ENCODE data around the gene ELK1.
"Not testable (repeated sequence)": the region's sequence is repeated elsewhere in the genome, so short reads cannot be mapped to it uniquely, and the experiment has no call there.

Gene ELK1

GRCh38 chrX:47650164-47651042 lies at the start of gene ELK1:
Gene ELK1 (minus strand): TSS chrX:47650563. CDS start chrX:47641441, 9,122 bp downstream.
- DNase-seq (ENCODE audit: insufficient read length, low spot score), result peak; percentile 50
- TF ChIP-seq POLR2A (IDR thresholded peaks at IDR 0.05; ENCODE audit: low read depth, low read length), result peak; percentile 32; the same call in 1 of the 2 replicates
- peak; percentile 48 for FAIRE-seq

DNA sequence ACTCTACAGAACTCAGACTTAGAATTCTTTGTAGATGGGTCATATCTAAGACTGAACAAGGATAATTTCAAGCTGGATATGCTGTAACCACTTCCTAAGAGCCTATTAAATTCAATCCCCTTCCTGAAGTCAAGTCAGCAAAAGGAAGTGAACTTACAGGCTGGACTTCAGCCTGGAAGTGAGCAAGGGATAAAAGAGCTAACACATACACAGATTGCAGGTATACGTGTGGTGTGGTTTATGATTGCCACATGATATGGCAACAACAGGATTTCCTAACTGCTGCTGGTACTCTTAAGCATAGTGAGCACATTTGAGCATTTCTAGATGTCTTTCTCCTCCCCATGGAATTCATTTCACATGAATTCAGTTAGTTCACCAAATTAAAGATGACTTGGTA lies 46.8 kb upstream of the ELK1 start:
- no peak for TF ChIP-seq POLR2A (IDR thresholded peaks at IDR 0.05; ENCODE audit: low read depth, low read length)
- no peak for DNase-seq (ENCODE audit: insufficient read length, low spot score)
- no peak for FAIRE-seq

DNA sequence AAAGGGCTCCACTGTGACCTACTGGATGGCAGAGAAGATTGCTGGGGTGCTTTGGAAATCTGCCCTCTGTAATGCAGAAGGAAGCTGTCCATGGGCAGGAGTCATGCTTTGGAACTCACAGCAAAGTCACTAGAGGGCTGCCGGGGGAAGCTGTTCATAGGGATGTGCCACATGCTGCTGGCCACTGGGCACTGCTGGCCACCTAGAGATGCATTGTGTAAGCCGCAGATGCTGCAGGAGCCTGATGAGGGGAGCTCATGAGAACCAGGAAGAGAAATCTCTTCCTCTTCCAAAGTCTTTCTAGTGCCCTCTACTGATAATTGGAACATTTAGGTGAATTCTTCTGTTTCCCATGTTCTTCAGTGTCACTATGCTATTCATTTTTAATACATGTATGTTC lies 39.8 kb upstream of the ELK1 start:
- TF ChIP-seq POLR2A (IDR thresholded peaks at IDR 0.05; ENCODE audit: low read depth, low read length), result no peak
- DNase-seq (ENCODE audit: insufficient read length, low spot score) (no peak), FAIRE-seq (no peak)

DNA sequence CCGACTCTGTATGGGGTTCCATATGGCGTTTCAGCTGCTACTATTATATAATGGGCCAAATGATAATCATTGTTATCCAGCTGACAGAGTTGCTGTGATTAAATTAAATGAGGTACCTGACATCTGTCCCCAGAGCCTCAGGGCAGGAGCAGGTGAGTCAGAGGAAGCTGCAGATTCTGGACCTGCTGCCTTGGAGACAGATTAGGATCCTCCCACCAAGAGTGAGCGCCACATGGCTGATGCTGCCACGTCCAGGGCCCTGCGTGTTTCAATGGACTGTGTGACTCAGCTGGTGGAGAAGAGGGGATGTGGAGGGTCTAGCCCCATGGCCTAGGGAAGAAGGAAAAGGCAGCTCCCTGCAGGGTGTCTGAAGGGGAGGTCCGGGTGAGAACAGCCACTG lies 36.9 kb upstream of the ELK1 start:
- no peak for TF ChIP-seq POLR2A (IDR thresholded peaks at IDR 0.05; ENCODE audit: low read depth, low read length)
- no peak for DNase-seq (ENCODE audit: insufficient read length, low spot score)

DNA sequence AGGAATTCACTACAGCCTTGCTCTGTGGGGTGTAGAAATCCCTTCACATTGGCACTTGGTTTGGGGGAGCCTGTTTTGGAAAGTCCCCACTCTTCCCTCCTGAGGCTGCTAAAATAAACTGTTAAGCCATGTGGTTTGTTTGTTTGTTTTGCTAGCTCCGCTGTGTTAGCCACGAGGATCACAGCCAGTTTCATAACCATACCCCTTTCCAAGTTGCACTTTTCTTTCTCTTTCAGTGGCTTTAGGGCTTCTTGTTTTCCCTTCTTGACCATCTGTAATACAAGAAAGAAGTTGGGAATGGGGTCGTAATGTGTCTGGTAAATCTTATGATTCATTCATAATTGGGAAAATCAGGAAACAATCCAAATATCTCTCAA lies 33.5 kb upstream of the ELK1 start:
- TF ChIP-seq POLR2A (IDR thresholded peaks at IDR 0.05; ENCODE audit: low read depth, low read length), result no peak
- no peak for DNase-seq (ENCODE audit: insufficient read length, low spot score)
- FAIRE-seq, result no peak

More for the DNA sequence above, 36.9 kb upstream of the ELK1 start:
- no peak for FAIRE-seq

DNA sequence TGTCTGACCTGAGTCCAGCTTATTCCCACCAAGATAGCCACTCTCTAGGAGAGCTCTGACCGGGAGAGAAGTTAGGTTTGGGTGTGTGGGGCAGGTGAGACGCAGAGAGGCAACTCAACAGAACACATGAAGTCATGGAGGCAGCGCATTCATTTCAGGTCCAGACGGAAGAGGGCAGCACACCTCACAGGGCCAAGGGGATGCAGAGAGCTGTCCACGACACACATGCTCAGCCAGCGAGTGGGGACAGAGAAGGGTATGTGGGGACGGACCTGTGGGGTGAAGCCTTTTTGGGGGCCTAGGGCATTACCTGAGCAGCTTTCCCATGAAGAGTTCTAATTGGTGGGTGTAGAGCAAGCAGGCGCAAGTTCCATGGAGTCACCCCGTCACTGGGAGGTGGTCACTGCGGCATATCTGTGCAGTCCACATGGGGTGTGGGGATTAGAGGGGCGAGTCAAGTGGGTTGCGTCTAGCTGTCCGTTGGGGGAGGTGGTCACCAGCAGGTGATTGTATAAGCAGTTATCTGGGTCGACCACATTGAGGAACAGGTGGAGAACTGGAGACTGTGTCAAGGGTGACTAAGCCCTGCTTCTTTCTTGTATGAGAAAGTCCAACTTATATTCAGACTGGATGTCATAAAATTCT lies 32.9 kb upstream of the ELK1 start:
- no peak for TF ChIP-seq POLR2A (IDR thresholded peaks at IDR 0.05; ENCODE audit: low read depth, low read length)
- FAIRE-seq, result no peak
- no peak for DNase-seq (ENCODE audit: insufficient read length, low spot score)

DNA sequence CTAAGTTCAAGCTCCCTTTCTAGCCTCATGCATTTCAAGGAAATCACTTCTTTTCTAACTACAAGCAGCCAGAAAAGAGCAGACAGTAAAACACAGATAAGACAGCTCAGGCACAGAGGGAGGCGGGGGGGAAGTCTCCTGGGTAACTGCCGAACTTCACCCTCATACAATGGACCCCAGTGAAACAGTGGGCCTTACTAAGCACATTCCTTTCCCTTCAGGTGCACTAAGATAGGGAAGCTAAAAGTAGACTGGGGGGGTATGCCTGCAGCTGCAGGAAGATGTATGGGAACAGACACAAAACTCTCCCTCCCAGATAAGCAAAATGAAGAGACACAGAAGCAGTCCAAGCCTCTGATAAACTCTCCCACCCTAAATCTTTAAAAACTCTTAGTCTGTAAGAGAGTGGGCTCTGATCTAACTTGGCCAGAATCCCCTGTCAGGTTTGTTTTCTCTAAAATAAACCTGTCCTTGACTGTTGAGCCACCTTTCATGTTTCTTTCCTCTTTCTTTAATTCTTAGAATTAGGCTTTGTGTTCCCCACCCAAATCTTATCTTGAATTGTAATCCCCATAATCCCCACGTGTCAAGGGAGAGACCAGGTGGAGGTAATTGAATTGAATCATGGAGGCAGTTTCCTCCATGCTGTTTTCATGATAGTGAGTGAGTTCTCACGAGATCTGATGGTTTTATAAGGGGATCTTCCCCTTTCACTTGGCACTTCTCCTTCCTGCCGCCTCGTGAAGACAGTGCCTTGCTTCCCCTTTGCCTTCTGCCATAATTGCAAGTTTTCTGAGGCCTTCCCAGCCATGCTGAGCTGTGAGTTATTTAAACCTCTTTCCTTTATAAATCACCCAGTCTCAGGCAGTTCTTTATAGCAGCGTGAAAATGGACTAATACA lies 25.8 kb upstream of the ELK1 start:
- not testable (repeated sequence) for FAIRE-seq; DNase-seq (ENCODE audit: insufficient read length, low spot score)

DNA sequence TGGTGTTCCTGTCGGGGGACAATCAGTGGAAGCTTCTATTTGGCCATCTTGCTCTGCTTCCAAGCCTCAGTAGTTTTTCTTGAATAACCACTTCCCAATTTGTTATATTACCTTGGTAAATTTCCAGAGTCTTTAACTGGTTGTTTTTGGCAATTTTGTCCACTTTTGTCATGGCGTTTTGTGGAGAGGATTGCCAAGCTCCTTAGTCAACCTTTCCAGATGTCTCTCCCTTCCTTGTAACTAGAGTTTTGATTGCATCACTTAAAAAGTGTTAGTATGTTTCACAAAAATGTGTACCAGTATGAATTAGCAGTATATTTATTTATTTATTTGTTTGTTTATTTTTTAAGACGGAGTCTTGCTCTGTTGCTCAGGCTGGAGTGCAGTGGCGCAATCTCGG lies 24.4 kb upstream of the ELK1 start:
- FAIRE-seq (no peak), DNase-seq (ENCODE audit: insufficient read length, low spot score) (no peak)
- TF ChIP-seq POLR2A (IDR thresholded peaks at IDR 0.05; ENCODE audit: low read depth, low read length), result no peak

- not testable (repeated sequence) for DNase-seq (ENCODE audit: insufficient read length, low spot score); FAIRE-seq
These were observed 15.4 kb upstream of the ELK1 start for GRCh38 chrX:47665797-47666196.

GRCh38 chrX:47664737-47665136 lies 14.4 kb upstream of the ELK1 start:
- DNase-seq (ENCODE audit: insufficient read length, low spot score) (no peak), FAIRE-seq (no peak)
- no peak for TF ChIP-seq POLR2A (IDR thresholded peaks at IDR 0.05; ENCODE audit: low read depth, low read length)

- DNase-seq (ENCODE audit: insufficient read length, low spot score), result no peak
- FAIRE-seq, result no peak
- TF ChIP-seq POLR2A (IDR thresholded peaks at IDR 0.05; ENCODE audit: low read depth, low read length), result no peak
These were observed 11.8 kb upstream of the ELK1 start for GRCh38 chrX:47662144-47662657.

- no peak for DNase-seq (ENCODE audit: insufficient read length, low spot score)
- no peak for TF ChIP-seq POLR2A (IDR thresholded peaks at IDR 0.05; ENCODE audit: low read depth, low read length)
- no peak for FAIRE-seq
These were observed 11.2 kb upstream of the ELK1 start for GRCh38 chrX:47661539-47661938.

DNA sequence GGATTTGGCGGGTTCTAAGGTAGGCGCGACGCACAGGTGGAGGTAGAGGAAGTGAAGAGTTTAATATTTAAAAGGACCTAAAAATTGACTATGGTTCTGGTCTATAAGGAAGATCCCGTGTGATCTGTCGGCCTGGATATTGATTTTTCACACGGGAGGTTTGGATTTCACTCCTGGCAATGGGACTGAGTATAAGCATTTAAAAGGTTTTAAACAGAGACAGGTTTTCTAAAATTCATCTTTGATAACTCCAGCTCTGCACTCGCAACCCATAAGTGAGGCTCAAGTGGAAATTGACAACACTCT lies 9.0 kb upstream of the ELK1 start:
- DNase-seq (ENCODE audit: insufficient read length, low spot score) (no peak), FAIRE-seq (no peak)
- TF ChIP-seq POLR2A (IDR thresholded peaks at IDR 0.05; ENCODE audit: low read depth, low read length), result no peak
